Activated T-cell treated with anti-CD3 and anti-CD28 coated beads, Interleukin-2, amount 50 U/mL, for 4 hours (primary cell): ENCODE results near the gene TPX2. TPM values are rescaled to one million over a fixed set of nuclear protein-coding genes. Genes with fewer than 3 reads are reported as not detected.

Experiments
- ATAC-seq, 2 donors: fragments of 200-7000 bp; cut with Tn5 transposase; one replicate each; pipeline ENCODE4 v1.10.0; 2021
- DNase-seq: peaks from one replicate; pipeline ENCODE4 v3.0.0-alpha.2; 2020
- H3K27me3 Mint-ChIP-seq: one replicate; pipeline ENCODE4 v1.8.0; 2021; ENCODE audit warnings: low read depth, mixed read lengths
- H3K36me3 Mint-ChIP-seq: one replicate; pipeline ENCODE4 v1.8.0; 2022; ENCODE audit warnings: mixed read lengths; ENCODE audit not compliant: insufficient read depth
- H3K4me1 Mint-ChIP-seq: one replicate; pipeline ENCODE4 v1.8.0; 2021; ENCODE audit warnings: low read depth, mixed read lengths
- H3K4me3 Mint-ChIP-seq: one replicate; pipeline ENCODE4 v1.8.0; 2021; ENCODE audit warnings: mild to moderate bottlenecking, moderate library complexity, mixed read lengths
- H3K9me3 Mint-ChIP-seq: one replicate; pipeline ENCODE4 v1.8.0; 2021; ENCODE audit warnings: mixed read lengths
- total RNA-seq, 3 donors: library from RNA; stranded (reverse); gene quantifications; one replicate each; pipeline ENCODE4 v1.2.1, GENCODE V29; 2021

TPX2 gene
- total RNA-seq, 3 donors from 2014 or later = 8.0 to 9.9 (median 9.3) TPM

DNA sequence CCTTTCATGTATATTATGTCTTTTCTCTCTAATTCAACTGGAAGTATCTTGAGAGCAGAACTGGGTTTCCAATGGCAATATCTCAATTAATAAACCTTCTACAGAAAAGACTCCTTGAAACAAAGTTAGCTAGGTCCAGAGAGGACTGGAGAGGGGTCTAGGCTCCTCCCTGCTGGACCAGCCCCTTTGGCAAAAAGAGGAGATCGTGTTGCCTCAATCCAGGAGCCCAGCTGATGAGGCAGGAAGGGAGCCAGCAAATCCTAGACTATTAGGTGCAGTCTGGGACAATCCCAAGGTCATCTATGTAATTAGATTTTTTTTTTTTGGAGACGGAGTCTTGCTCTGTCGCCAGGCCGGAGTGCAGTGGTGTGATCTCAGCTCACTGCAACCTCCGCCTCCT is 38.3 kb upstream of the TPX2 start:
- H3K36me3 Mint-ChIP-seq = peaks cover 38% of the 10 kb centered on the region
- H3K4me3 Mint-ChIP-seq = no peak overlapping the region
- no peak for ATAC-seq

DNA sequence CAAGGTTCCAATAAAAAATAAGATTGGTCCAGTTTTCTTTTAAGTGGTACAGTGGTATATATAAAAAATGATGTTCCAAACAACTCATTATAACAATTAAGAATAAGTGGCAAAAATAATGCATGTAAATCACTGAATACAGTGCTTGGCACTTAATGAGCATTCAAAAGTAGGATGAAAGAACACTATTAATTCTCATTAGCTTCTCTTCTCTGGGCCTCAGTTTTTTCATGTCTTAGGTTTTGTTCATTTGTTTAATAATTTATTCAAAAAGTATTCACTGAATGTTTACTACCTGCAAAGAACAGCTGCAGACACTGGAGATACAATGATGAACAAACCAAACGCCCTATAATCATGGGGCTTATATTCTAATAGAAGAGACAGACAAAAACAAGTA is 37.5 kb upstream of the TPX2 start:
- H3K27me3 Mint-ChIP-seq = no peaks in the 10 kb centered on the region
- ATAC-seq (no peak), DNase-seq (no peak)
- H3K36me3 Mint-ChIP-seq = peaks cover 41% of the 10 kb centered on the region
- no peak overlapping the region for H3K4me3 Mint-ChIP-seq
- H3K9me3 Mint-ChIP-seq = no peaks in the 10 kb centered on the region
- H3K4me1 Mint-ChIP-seq = peaks cover 58% of the 10 kb centered on the region

More for the DNA sequence above, 38.3 kb upstream of the TPX2 start:
- DNase-seq = no peak
- no peaks in the 10 kb centered on the region for H3K9me3 Mint-ChIP-seq
- H3K27me3 Mint-ChIP-seq = no peaks in the 10 kb centered on the region
- H3K4me1 Mint-ChIP-seq = peaks cover 54% of the 10 kb centered on the region

DNA sequence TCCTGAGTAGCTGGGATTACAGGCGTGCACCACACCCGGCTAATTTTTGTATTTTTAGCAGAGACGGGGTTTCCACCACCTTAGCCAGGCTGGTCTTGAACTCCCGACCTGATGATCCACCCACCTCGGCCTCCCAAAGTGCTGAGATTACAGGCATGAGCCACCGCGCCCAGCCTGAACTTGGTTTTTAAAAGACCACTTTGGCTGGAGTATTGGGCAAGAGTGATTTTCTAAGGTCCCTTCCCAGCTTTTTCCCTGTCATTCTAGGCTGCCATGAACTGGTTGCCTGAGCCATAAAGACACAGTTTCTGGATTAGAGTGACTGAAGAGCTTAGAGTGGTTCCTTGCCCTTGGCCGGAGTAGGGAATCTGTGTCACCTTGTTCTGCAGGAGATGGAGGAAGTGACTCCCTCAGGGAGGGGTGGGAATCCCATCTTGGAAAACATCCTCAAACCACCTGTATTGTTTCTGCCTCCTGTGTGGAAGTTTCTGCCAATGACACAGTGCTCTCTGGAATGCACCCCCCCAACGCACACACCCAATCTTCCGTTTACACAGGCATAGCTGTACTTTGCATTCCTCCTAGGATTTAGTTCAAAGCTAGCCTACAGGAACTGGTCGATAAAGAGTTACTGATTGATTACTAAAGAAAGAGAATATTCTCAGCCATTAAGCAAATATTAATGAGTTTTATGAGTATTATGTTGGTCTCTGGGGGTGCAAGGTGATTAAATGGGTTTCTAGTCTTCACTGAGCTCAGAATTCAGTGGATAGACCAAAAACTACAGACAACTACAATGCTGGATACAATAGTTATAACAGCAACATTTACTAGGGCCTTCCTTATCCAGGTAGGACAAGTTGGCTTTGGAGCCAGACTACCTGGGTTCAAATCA is 34.6 kb upstream of the TPX2 start:
- no peak for DNase-seq
- Mint-ChIP-seq H3K27me3 (no peaks in the 10 kb centered on the region), H3K9me3 (no peaks in the 10 kb centered on the region), H3K4me1 (peaks cover 64% of the 10 kb centered on the region), H3K36me3 (peaks cover 50% of the 10 kb centered on the region), H3K4me3 (no peak overlapping the region)
- ATAC-seq = no peak

DNA sequence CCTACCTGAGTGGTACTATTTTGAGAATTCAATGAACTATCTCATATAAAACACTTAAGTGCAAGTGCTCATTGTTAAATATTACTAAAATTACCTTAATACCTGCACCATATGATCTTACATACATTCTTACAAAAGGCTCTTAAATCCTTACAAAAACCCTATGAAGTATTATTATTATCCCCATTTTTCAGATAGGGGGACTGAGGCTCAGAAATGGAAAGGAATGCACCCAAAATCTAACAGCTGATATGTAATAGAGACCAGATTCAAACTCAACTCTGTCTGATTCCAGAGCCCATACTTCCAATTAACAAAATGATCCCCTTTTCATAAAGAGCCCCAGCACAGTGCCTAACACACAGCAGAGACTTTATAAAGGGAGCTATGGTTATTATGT is 33.9 kb upstream of the TPX2 start:
- Mint-ChIP-seq H3K36me3 (peaks cover 50% of the 10 kb centered on the region), H3K27me3 (no peaks in the 10 kb centered on the region), H3K9me3 (no peaks in the 10 kb centered on the region), H3K4me3 (no peak overlapping the region), H3K4me1 (peaks cover 62% of the 10 kb centered on the region)
- ATAC-seq = no peak
- DNase-seq = no peak

DNA sequence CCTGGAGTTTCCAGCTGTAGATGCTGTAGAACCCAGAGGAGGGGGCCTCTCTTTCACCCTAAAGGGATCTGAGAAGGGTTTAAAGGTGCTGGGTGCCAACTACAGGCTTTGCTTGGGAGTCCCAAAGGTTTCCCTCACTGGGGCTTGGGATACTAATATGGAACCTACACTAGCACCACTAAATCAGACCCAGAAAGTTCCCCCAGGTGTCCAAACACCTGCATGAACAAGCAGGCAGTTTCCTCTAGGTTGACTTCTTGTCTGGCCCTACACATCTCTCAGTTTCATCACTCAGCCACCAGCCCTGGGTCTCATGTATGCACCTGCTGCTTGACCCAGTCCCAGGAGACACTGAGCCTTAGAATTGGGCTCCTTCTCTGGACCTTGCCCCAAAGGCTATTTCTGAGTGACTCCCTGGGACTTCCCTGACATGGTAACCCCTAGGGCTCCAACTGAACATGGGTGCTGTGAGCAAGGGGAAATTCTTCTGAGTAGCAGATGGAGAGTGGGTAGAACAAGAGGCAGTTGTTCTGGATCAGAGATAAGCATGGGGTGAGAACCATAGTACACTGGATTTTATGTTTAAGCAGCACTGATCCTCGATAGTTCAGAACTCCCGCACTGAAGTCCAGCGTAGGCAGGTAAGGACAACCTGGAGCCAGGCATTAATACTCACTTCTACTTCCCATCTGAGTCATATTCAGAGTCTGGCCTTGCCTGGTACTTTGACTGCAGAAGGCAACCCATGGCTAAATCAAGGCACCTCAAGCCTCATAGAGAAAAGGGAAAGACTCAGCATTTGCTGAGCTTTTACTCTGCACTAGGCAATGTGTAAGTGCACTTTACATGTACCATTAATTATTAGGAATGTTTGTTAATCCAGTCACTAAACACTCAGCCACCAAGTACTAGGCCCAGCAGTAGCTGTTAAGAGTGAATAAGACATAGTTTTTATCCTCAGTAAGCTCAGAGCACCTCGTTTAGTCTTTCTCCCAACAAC is 33.2 kb upstream of the TPX2 start:
- no peaks in the 10 kb centered on the region for H3K27me3 Mint-ChIP-seq
- H3K4me3 Mint-ChIP-seq = no peak overlapping the region
- peaks cover 46% of the 10 kb centered on the region for H3K36me3 Mint-ChIP-seq
- ATAC-seq (peak in 1 of 2 donors; percentile 31), DNase-seq (no peak)
- H3K4me1 Mint-ChIP-seq = peaks cover 62% of the 10 kb centered on the region
- H3K9me3 Mint-ChIP-seq = no peaks in the 10 kb centered on the region

DNA sequence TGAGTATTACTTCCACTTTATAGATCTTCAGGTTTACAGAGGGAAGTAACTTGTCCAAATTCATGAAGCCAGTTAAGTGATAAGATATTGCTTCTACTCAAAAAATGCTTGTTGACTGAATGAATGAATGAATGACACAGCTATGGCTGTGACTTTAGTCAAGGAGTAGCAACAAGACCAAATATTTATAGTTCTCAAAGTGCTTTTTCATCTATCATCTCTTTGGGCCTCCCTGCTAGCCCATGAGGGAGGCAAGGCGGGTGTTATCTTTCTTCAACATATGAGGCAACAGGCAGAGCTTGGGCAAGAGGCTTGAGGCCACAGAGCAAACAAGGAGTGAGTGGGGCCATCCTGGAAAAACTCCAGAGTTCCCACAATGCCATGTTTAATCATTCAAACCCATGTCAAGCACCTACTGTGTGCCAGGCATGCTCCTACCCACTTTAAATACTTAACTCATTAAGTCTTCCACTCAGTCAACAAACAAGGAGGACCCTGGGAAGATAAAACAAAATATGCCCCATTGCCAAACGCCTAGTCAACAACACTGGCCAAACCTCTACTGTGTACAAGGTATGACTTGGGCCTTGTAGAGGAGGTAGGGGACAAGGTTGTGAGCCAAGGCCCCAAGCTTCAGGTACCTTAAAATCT is 32.4 kb upstream of the TPX2 start:
- Mint-ChIP-seq H3K9me3 (no peaks in the 10 kb centered on the region), H3K36me3 (peaks cover 45% of the 10 kb centered on the region), H3K27me3 (no peaks in the 10 kb centered on the region), H3K4me3 (no peak overlapping the region), H3K4me1 (peaks cover 65% of the 10 kb centered on the region)
- no peak for DNase-seq
- ATAC-seq = no peak

DNA sequence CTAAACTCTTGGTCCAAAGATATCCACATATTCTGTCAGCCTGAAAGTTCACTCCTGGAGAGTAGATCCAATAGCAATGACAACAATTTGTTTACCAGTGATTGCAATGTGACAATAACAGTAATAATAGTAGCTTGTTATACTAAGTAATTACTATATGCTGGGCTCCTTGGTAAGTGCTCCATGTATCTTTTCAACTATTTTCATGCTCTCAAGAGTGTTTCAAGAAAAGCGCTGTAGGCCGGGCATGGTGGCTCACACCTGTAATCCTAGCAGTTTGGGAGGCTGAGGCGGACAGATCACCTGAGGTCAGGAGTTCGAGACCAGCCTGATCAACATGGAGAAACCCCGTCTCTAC is 31.9 kb upstream of the TPX2 start:
- no peaks in the 10 kb centered on the region for H3K27me3 Mint-ChIP-seq
- no peaks in the 10 kb centered on the region for H3K9me3 Mint-ChIP-seq
- ATAC-seq (no peak), DNase-seq (no peak)
- peaks cover 44% of the 10 kb centered on the region for H3K36me3 Mint-ChIP-seq
- peaks cover 65% of the 10 kb centered on the region for H3K4me1 Mint-ChIP-seq
- no peak overlapping the region for H3K4me3 Mint-ChIP-seq

DNA sequence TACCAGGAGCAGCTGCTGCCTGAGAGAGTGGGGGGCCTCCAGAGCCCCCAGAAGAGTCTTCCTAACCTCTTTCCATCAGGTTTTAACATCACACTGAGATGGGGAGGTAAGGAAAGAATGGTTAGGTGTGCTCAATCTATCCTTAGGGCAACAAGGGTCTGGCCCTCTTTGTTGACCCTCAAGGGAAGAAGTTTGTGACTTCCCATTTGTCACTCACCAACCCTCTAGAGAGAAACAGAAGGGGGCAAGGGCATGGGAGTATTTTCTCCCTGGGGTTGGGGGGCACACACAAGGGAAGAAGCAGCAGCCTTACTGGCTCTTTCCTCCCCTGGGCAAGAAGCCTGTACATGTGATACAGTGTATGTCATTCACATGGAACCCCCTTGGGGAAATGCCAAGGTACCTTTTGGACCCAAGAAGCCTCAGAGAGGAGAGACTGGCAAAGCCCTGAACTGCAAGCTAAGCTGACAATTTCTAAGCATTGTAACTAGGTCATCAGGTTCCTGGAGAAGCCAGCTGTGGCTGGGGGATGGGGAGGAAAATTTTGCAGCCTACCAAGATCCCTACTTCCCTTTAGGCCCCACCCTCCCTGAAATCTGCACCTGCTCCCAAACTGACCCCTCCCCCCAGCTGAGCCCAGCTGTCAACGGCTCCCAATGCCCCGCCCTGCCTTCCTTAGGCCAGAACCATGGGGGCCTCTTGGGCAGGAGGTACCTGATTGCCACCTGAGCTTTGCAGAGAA is 30.9 kb upstream of the TPX2 start:
- Mint-ChIP-seq H3K36me3 (peaks cover 51% of the 10 kb centered on the region), H3K27me3 (no peaks in the 10 kb centered on the region), H3K4me3 (no peak overlapping the region), H3K4me1 (peaks cover 73% of the 10 kb centered on the region), H3K9me3 (no peaks in the 10 kb centered on the region)
- no peak for ATAC-seq
- DNase-seq = no peak

DNA sequence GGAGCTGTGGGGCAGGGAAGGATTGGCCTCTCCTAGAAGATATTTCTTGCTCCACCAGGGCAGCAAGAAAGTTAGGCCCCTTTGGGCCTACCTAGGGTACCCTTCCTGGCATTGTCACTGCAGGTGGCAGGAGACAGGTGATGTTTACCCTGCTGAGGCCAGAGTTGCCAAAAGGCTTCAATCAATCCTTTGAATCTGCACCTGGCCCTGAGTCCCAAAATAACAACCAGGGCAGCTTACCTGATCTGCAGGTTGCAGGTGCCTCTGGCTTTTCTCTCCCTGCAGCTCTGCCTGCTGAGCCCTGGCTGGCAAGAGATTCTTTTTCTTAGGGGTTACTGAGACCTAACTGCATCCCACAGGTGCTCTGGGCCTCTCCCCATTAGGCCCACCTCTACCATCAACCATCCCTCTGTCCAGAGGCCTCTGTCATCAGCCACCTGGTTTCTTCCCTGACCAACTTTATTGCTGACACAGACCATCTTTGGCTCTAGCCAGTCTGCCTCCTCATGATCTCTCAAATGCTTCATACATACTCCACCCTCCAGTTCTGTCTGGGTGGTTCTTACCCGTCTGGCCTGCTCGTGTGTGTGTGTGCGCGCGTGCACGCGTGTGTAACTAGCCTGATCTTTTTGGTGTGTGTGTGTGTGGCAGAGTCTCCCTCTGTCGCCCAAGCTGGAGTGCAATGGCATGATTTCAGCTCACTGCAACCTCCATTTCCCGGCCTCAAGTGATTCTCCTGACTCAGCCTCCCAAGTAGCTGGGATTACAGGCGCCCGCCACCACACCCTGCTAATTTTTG is 30.2 kb upstream of the TPX2 start:
- no peak for ATAC-seq
- DNase-seq = no peak
- Mint-ChIP-seq H3K4me3 (peak overlapping the region; percentile 54), H3K9me3 (no peaks in the 10 kb centered on the region), H3K27me3 (no peaks in the 10 kb centered on the region), H3K36me3 (peaks cover 58% of the 10 kb centered on the region), H3K4me1 (peaks cover 81% of the 10 kb centered on the region)

DNA sequence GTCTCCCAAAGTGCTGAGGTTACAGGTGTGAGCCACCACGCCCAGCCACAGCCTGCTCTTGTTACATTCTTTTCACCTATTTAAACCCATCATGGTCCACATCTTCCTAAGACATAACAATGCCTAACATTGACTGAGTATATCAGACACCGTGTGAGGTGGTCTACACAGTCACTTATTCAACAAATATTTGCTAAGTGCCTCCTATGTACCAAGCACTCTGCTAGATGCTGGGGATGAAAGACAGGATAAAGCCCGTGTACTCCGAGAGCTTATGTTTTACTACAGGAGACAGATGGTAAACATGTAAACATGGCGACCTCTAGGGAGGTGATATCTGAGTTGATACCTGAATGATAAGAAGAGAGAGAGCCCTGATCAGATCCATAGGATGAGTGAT is 29.2 kb upstream of the TPX2 start:
- Mint-ChIP-seq H3K4me3 (no peak overlapping the region), H3K4me1 (peaks cover 87% of the 10 kb centered on the region), H3K9me3 (no peaks in the 10 kb centered on the region), H3K27me3 (no peaks in the 10 kb centered on the region), H3K36me3 (peaks cover 63% of the 10 kb centered on the region)
- DNase-seq (no peak), ATAC-seq (no peak)

DNA sequence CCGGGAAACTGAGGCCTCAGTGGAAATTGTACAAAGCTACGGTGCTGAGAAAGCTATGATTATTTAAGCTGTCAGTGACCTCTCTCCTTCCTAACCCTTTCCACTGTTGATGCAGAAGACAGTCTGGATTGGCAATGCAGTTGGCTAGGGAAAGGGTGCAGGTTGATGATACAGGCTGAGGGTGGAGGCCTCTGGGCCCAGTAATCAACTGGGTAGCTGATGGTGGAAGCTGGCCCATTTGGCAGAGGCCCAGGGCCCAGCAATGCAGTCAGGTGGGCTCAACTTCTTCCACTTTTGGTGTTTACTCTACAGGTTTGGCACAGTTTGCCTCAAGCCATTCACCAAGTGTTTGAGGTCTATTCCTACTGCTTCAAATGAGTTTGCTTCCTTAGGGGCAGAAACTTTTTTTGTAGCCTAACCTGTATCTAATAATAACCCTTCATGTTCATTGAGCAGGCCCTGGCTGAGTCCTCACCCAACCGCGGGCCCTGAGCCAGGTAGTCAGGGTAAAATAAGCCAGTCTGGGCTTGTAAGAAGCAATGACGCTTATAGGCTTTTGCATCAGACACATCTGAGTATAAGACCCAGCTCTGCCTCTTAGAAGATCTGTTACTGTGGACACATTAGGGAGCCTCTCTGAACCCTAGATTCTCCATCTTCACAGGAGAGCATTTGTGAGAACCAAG is 28.5 kb upstream of the TPX2 start:
- DNase-seq (no peak), ATAC-seq (no peak)
- Mint-ChIP-seq H3K4me3 (peak overlapping the region; percentile 35), H3K9me3 (no peaks in the 10 kb centered on the region), H3K36me3 (peaks cover 64% of the 10 kb centered on the region), H3K4me1 (peaks cover 88% of the 10 kb centered on the region), H3K27me3 (no peaks in the 10 kb centered on the region)

DNA sequence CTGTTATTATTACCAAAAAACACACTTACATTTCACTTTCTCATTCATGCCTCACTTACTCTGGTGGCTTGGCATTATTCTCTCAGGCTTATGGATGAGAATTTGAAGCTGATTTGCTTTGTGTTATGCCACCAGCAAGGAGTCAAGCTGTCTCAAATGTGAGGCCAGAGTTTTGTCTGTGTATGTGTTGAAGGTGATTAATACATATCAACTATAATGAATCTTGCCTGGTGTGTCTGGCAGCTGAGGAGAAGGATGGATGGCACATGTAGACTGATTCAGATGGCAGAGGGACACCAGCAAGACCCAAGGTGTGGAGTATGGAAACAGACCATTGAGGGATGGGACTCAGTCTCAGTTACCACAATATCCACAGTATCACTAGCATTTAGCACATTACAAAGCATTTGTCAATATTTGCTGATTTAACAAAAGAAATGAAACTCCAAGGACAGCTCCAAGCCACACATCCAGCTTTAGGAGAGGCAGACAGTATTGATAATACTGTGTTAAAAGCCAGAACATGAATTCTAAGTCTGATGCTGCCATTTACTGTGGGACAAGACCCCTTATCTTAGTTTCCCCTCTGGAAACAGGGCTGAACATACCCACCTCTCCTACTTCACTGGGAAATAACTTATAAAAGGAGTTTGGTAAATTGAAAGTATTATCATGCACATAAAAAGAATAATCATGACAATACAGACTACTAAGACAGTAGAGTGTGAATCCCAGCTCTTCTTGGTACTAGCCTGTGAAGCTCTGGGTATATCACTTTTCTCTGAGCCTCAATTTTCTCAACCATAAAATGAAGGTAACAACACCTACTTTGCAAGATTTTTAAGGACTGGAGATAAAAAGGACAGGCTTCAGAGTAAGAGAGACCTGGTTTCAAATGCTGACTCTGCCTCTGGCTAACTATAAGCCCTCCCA is 27.6 kb upstream of the TPX2 start:
- no peak for DNase-seq
- H3K4me3 Mint-ChIP-seq = peak overlapping the region; percentile 35
- peaks cover 89% of the 10 kb centered on the region for H3K4me1 Mint-ChIP-seq
- H3K27me3 Mint-ChIP-seq = no peaks in the 10 kb centered on the region
- ATAC-seq = no peak
- peaks cover 63% of the 10 kb centered on the region for H3K36me3 Mint-ChIP-seq
- H3K9me3 Mint-ChIP-seq = no peaks in the 10 kb centered on the region
